Uterus (tissue), 2 donors: ENCODE data around the gene SALL4.

Source experiments
- CTCF ChIP-seq, 4 experiments: fragments of 200-600 bp in 2 of 4; fragments of 450-650 bp in 2 of 4; sonication (generic) in 2 of 4; IDR thresholded peaks; one replicate each; pipeline ENCODE4 v1.5.1; 2016 to 2019; ENCODE audit warnings: antibody characterized with exemption in 4 of 4, mild to moderate bottlenecking in 2 of 4, moderate library complexity in 1 of 4
- POLR2A ChIP-seq, 2 donors: fragments of 450-650 bp; IDR thresholded peaks; one replicate each; pipeline ENCODE4 v1.6.1; 2016; ENCODE audit warnings: antibody characterized with exemption in 2 of 2, mild to moderate bottlenecking in 1 of 2, moderate library complexity in 1 of 2

DNA sequence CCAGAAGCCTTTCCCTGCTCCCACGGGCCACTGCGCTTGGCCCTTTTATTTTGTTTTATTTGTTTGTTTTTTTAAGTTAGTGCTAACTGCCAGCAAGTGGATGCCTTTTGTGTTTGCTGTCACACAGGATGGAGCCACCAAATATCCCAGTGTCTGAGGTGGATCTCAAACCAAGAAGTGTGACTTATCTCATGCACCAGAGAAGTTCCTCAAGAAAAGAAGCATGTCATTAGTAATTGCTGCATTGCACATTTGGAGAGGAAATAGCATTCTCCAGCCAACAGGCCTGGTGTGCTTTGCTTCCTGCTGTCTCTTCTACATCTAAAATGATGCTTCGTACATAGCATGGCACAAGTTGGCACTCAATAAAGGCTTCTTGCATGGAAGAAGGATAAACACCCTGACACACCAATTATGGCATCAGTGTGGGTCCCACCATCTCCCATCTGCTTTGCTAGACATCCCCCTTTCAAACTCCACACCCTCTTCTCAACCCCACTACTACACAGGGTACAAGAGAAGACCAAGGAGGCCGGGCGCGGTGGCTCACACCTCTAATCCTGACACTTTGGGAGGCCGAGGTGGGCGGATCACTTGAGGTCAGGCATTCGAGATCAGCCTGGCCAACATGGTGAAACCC is 32.2 kb downstream of the SALL4 start:
- TF ChIP-seq CTCF (IDR thresholded peaks at IDR 0.05): no peak
- TF ChIP-seq POLR2A (IDR thresholded peaks at IDR 0.05): no peak
